ENCODE measurements around the gene PITPNC1.

PITPNC1 gene

GRCh38 chr17:67679721-67680120 is 302.6 kb downstream of the PITPNC1 start:
- Histone ChIP-seq H3K4me1 (no peaks in the 10 kb centered on the region), H3K27ac (no peak overlapping the region), H3K9me3 (no peaks in the 10 kb centered on the region), H3K27me3 (no peaks in the 10 kb centered on the region), H3K36me3 (no peaks in the 10 kb centered on the region), H3K4me3 (no peak overlapping the region)
- no peak for DNase-seq
- intact Hi-C loops (cut with DNase I; ENCODE audit: low total_unique reads), result no loop called here
- no peak for TF ChIP-seq CTCF (IDR thresholded peaks at IDR 0.05)

GRCh38 chr17:67680445-67681224 is 303.6 kb downstream of the PITPNC1 start:
- intact Hi-C loops (cut with DNase I; ENCODE audit: low total_unique reads), result no loop called here
- H3K27ac ChIP-seq, result no peak overlapping the region
- no peaks in the 10 kb centered on the region for H3K36me3 ChIP-seq
- TF ChIP-seq CTCF (IDR thresholded peaks at IDR 0.05), result no peak
- H3K4me3 ChIP-seq, result no peak overlapping the region
- no peaks in the 10 kb centered on the region for H3K9me3 ChIP-seq
- no peaks in the 10 kb centered on the region for H3K27me3 ChIP-seq
- DNase-seq, result no peak
- H3K4me1 ChIP-seq, result no peaks in the 10 kb centered on the region

- Histone ChIP-seq H3K27me3 (no peaks in the 10 kb centered on the region), H3K4me3 (no peak overlapping the region), H3K4me1 (peaks cover 0 to 5% (median 0%) of the 10 kb centered on the region in 4 donors), H3K27ac (no peak overlapping the region), H3K36me3 (no peaks in the 10 kb centered on the region), H3K9me3 (no peaks in the 10 kb centered on the region)
- DNase-seq, result no peak
- intact Hi-C loops (cut with DNase I; ENCODE audit: low total_unique reads), result no loop called here
- TF ChIP-seq CTCF (IDR thresholded peaks at IDR 0.05), result no peak
Observed at GRCh38 chr17:67682196-67682595, 305.1 kb downstream of the PITPNC1 start.

GRCh38 chr17:67685351-67685750 is 308.3 kb downstream of the PITPNC1 start:
- H3K27me3 ChIP-seq, result no peaks in the 10 kb centered on the region
- intact Hi-C loops (cut with DNase I; ENCODE audit: low total_unique reads), result loop anchor here (5.0 kb wide), 1 partner anchor 308 kb away; the partner anchor contains the start of gene PITPNC1
- H3K4me1 ChIP-seq, result peaks cover 0 to 5% (median 0%) of the 10 kb centered on the region in 4 donors
- DNase-seq, result no peak
- no peak overlapping the region for H3K27ac ChIP-seq
- TF ChIP-seq CTCF (IDR thresholded peaks at IDR 0.05), result no peak
- no peaks in the 10 kb centered on the region for H3K36me3 ChIP-seq
- no peak overlapping the region for H3K4me3 ChIP-seq
- no peaks in the 10 kb centered on the region for H3K9me3 ChIP-seq

GRCh38 chr17:67686241-67686640 is 309.2 kb downstream of the PITPNC1 start:
- Histone ChIP-seq H3K9me3 (no peaks in the 10 kb centered on the region), H3K36me3 (no peaks in the 10 kb centered on the region), H3K4me1 (peaks cover 0 to 5% (median 0%) of the 10 kb centered on the region in 4 donors), H3K4me3 (no peak overlapping the region), H3K27me3 (no peaks in the 10 kb centered on the region), H3K27ac (no peak overlapping the region)
- intact Hi-C loops (cut with DNase I; ENCODE audit: low total_unique reads), result loop anchor here (5.0 kb wide), 1 partner anchor 309 kb away; the partner anchor contains the start of gene PITPNC1
- no peak for DNase-seq
- no peak for TF ChIP-seq CTCF (IDR thresholded peaks at IDR 0.05)
